IMR-90 (cell line): ENCODE results near the gene LAIR1. TPM values are rescaled to one million over a fixed set of nuclear protein-coding genes. Genes with fewer than 3 reads are reported as not detected.

ENCODE experiments used
- ATAC-seq: fragments of 200-7000 bp; cut with Tn5 transposase; 2 replicates; pipeline ENCODE4 v1.9.1; 2020; ENCODE audit warnings: low read depth, mild to moderate bottlenecking, moderate library complexity
- BruUV-seq: library from RNA; stranded (reverse); fragments of 400-500 nt; replicated peaks from 2 replicates; lab custom pipeline; 2021; lab: Mats Ljungman, UMichigan
- CTCF ChIA-PET: fragments of 300-600 bp; formaldehyde crosslinking; extraction: SDS; loops from one replicate; lab custom pipeline; 2021; ENCODE audit warnings: antibody characterized with exemption; lab: Yijun Ruan, JAX
- POLR2A ChIA-PET: fragments of 300-600 bp; sonication (Branson Sonifier 250); formaldehyde crosslinking; loops from one replicate; lab custom pipeline; 2022; ENCODE audit warnings: antibody characterized with exemption; ENCODE audit not compliant: unreplicated experiment; lab: Charles Lee
- DNase-seq: peaks from one replicate; pipeline ENCODE4 v3.0.0; 2013
- H2AFZ ChIP-seq: replicated peaks from 2 replicates; pipeline ENCODE3; 2013; ENCODE audit warnings: low read length, mild to moderate bottlenecking; ENCODE audit not compliant: poor library complexity
- H2AK5ac ChIP-seq: 2 replicates; pipeline ENCODE4 v1.6.1; 2013; ENCODE audit warnings: low read depth, low read length, inconsistent platforms
- H2AK9ac ChIP-seq: replicated peaks from 2 replicates; pipeline ENCODE3; 2013; ENCODE audit warnings: mild to moderate bottlenecking, low read depth, low read length, moderate library complexity; ENCODE audit not compliant: poor library complexity
- H2BK120ac ChIP-seq: 2 replicates; pipeline ENCODE4 v1.6.1; 2013; ENCODE audit warnings: low read depth, low read length, inconsistent platforms
- H2BK15ac ChIP-seq: 3 replicates; pipeline ENCODE4 v1.6.1; 2013; ENCODE audit warnings: low read depth, low read length, inconsistent platforms
- H2BK20ac ChIP-seq: 2 replicates; pipeline ENCODE4 v1.6.1; 2013; ENCODE audit warnings: low read depth, mild to moderate bottlenecking, inconsistent platforms, low read length, moderate library complexity
- H2BK5ac ChIP-seq: 2 replicates; pipeline ENCODE4 v1.6.1; 2013; ENCODE audit warnings: mild to moderate bottlenecking, low read depth, low read length, inconsistent platforms; ENCODE audit not compliant: poor library complexity, severe bottlenecking
- H3K14ac ChIP-seq: replicated peaks from 2 replicates; pipeline ENCODE4 v1.6.1; 2013; ENCODE audit warnings: low read depth, low read length, inconsistent platforms
- H3K18ac ChIP-seq: 2 replicates; pipeline ENCODE4 v1.6.1; 2013; ENCODE audit warnings: low read depth, low read length, control low read depth
- H3K23ac ChIP-seq: 2 replicates; pipeline ENCODE4 v1.6.1; 2013; ENCODE audit warnings: low read depth, low read length, inconsistent platforms
- H3K27ac ChIP-seq: 2 replicates; pipeline ENCODE4 v1.5.1; 2013; ENCODE audit warnings: mild to moderate bottlenecking, control low read depth, low read length; ENCODE audit not compliant: insufficient read depth
- H3K27me3 ChIP-seq: 2 replicates; pipeline ENCODE4 v1.6.1; 2013; ENCODE audit warnings: low read length; ENCODE audit not compliant: control insufficient read depth, insufficient read depth
- H3K36me3 ChIP-seq: 2 replicates; pipeline ENCODE4 v1.6.1; 2013; ENCODE audit warnings: low read length, mixed read lengths; ENCODE audit not compliant: control insufficient read depth, insufficient read depth
- H3K4ac ChIP-seq: 2 replicates; pipeline ENCODE4 v1.6.1; 2013; ENCODE audit warnings: low read depth, low read length, inconsistent platforms
- H3K4me1 ChIP-seq: 2 replicates; pipeline ENCODE4 v1.6.1; 2013; ENCODE audit warnings: low read length, mixed read lengths; ENCODE audit not compliant: control insufficient read depth, insufficient read depth
- H3K4me2 ChIP-seq: 2 replicates; pipeline ENCODE4 v1.6.1; 2013; ENCODE audit warnings: low read depth, mild to moderate bottlenecking, control low read depth, low read length, moderate library complexity
- H3K4me3 ChIP-seq: 2 replicates; pipeline ENCODE4 v1.5.1; 2013; ENCODE audit warnings: low read depth, mild to moderate bottlenecking, control low read depth, low read length, moderate library complexity; ENCODE audit not compliant: insufficient read depth
- H3K56ac ChIP-seq: 2 replicates; pipeline ENCODE4 v1.6.1; 2013; ENCODE audit warnings: low read length, inconsistent platforms; ENCODE audit not compliant: insufficient read depth; ENCODE audit errors: extremely low read depth
- H3K79me1 ChIP-seq, 2 experiments: 2 replicates each; pipeline ENCODE4 v1.6.1; 2013; ENCODE audit warnings: low read length in 2 of 2, inconsistent platforms in 1 of 2, low read depth in 1 of 2
- H3K9ac ChIP-seq: 2 replicates; pipeline ENCODE4 v1.6.1; 2013; ENCODE audit warnings: low read depth, low read length, control low read depth
- H3K9me1 ChIP-seq: 2 replicates; pipeline ENCODE4 v1.6.1; 2013; ENCODE audit warnings: low read length, inconsistent platforms; ENCODE audit not compliant: insufficient read depth
- H3K9me3 ChIP-seq: 2 replicates; pipeline ENCODE4 v1.6.1; 2013; ENCODE audit warnings: low read length; ENCODE audit not compliant: control insufficient read depth, insufficient read depth
- H4K20me1 ChIP-seq: 2 replicates; pipeline ENCODE4 v1.6.1; 2013; ENCODE audit warnings: low read length, inconsistent platforms; ENCODE audit not compliant: insufficient read depth
- H4K5ac ChIP-seq: 2 replicates; pipeline ENCODE4 v1.6.1; 2013; ENCODE audit warnings: mild to moderate bottlenecking, low read depth, low read length, control low read depth
- H4K8ac ChIP-seq, 2 experiments: 2 replicates each; pipeline ENCODE4 v1.6.1; 2013; ENCODE audit warnings: low read depth in 2 of 2, low read length in 2 of 2, control low read depth in 1 of 2, inconsistent platforms in 1 of 2
- H4K91ac ChIP-seq: 2 replicates; pipeline ENCODE4 v1.6.1; 2013; ENCODE audit warnings: low read depth, low read length, inconsistent platforms; ENCODE audit not compliant: insufficient read depth
- BHLHE40 ChIP-seq: fragments of 150-350 bp; IDR thresholded peaks from 2 replicates; pipeline ENCODE4 v1.6.1; 2016; ENCODE audit warnings: mild to moderate bottlenecking, low read depth, low read length
- CEBPB ChIP-seq: IDR thresholded peaks from 2 replicates; pipeline ENCODE4 v1.6.1; 2012; ENCODE audit warnings: low read depth, low read length, improper control_type of control experiment
- CHD1 ChIP-seq: IDR thresholded peaks from 2 replicates; pipeline ENCODE4 v1.6.1; 2012; ENCODE audit warnings: low read depth, low read length, improper control_type of control experiment
- FOS ChIP-seq: fragments of 150-350 bp; IDR thresholded peaks from 2 replicates; pipeline ENCODE4 v1.6.1; 2016; ENCODE audit warnings: low read depth, low read length
- MAFK ChIP-seq: IDR thresholded peaks from 2 replicates; pipeline ENCODE4 v1.6.1; 2012; ENCODE audit warnings: low read depth, low read length, improper control_type of control experiment
- MAZ ChIP-seq: IDR thresholded peaks from 2 replicates; pipeline ENCODE4 v1.6.1; 2012; ENCODE audit warnings: low read depth, mild to moderate bottlenecking, low read length, improper control_type of control experiment, moderate library complexity, borderline replicate concordance
- MXI1 ChIP-seq: IDR thresholded peaks from 2 replicates; pipeline ENCODE4 v1.6.1; 2012; ENCODE audit warnings: low read depth, mild to moderate bottlenecking, low read length, moderate library complexity, borderline replicate concordance
- NFE2L2 ChIP-seq: fragments of 150-350 bp; IDR thresholded peaks from 2 replicates; pipeline ENCODE4 v1.6.1; 2016; ENCODE audit warnings: low read depth, mild to moderate bottlenecking, low read length
- POLR2A ChIP-seq: IDR thresholded peaks from 2 replicates; pipeline ENCODE4 v1.6.1; 2012; ENCODE audit warnings: mild to moderate bottlenecking, low read depth, low read length
- RAD21 ChIP-seq: IDR thresholded peaks from 2 replicates; pipeline ENCODE4 v1.6.1; 2012; ENCODE audit warnings: low read length, improper control_type of control experiment
- RCOR1 ChIP-seq: IDR thresholded peaks from 2 replicates; pipeline ENCODE4 v1.6.1; 2012; ENCODE audit warnings: mild to moderate bottlenecking, low read length, improper control_type of control experiment; ENCODE audit not compliant: insufficient replicate concordance
- RFX5 ChIP-seq: IDR thresholded peaks from 2 replicates; pipeline ENCODE4 v1.8.0; 2012; ENCODE audit warnings: low read depth, mild to moderate bottlenecking, low read length, moderate library complexity
- SMC3 ChIP-seq: fragments of 150-350 bp; IDR thresholded peaks from 2 replicates; pipeline ENCODE4 v1.6.1; 2016; ENCODE audit warnings: low read depth, mild to moderate bottlenecking, antibody characterized with exemption, low read length, moderate library complexity
- WGBS, 2 experiments: methylation state at CpG; one replicate each; pipeline versions ENCODE4 v1.1.5 to v1.1.7; 2013; ENCODE audit warnings: missing lambda C conversion rate in 2 of 2; ENCODE audit not compliant: insufficient read length in 1 of 2; ENCODE audit errors: extremely low coverage in 2 of 2; 5-methylcytosine and 5-hydroxymethylcytosine counted together
- dilution Hi-C: fragments of 300-500 bp; cut with HindIII; formaldehyde crosslinking; loops from one replicate; pipeline ENCODE4 v1.14.3; 2018; ENCODE audit warnings: low sequenced_read_pairs; ENCODE audit not compliant: unreplicated experiment
- in situ Hi-C: fragments of 300-500 bp; cut with MboI; formaldehyde crosslinking; loops from 3 replicates; pipeline ENCODE4 v1.14.3; 2019; ENCODE audit warnings: low sequenced_read_pairs, inconsistent platforms, mixed read lengths
- intact Hi-C: fragments of 100-400 bp; cut with micrococcal nuclease; formaldehyde crosslinking; loops from 2 replicates; pipeline ENCODE4 v1.10.0; 2022
- polyA plus RNA-seq, 3 experiments: library from polyadenylated mRNA; depleted of rRNA; stranded (reverse); fragments of >200 nt; gene quantifications; 2 replicates each; pipeline ENCODE4 v1.2.3, GENCODE V29; 2012; ENCODE audit warnings: low replicate concordance in 1 of 3
- total RNA-seq: library from RNA; depleted of rRNA; stranded (reverse); fragments of >200 nt; gene quantifications from 2 replicates; pipeline ENCODE4 v1.2.3, GENCODE V29; 2012
- TF ChIP-seq, protein P1 (sequence below): fragments of 150-350 bp; IDR thresholded peaks from 2 replicates; pipeline ENCODE4 v1.6.1; 2016; ENCODE audit warnings: low read depth, mild to moderate bottlenecking, low read length, moderate library complexity, borderline replicate concordance
- TF ChIP-seq, protein P2 (sequence below): fragments of 150-350 bp; IDR thresholded peaks from 2 replicates; pipeline ENCODE4 v1.6.1; 2017; ENCODE audit warnings: mild to moderate bottlenecking, antibody characterized with exemption, low read length, low read depth
- TF ChIP-seq, protein P3 (sequence below): conservative IDR thresholded peaks from 2 replicates; pipeline ENCODE4 v1.5.1; 2012; ENCODE audit warnings: mild to moderate bottlenecking, low read depth, low read length, improper control_type of control experiment

Gene LAIR1
- total and polyA plus RNA-seq, 2 of the 4 experiments (the other 2 are of a cell fraction): not detected

DNA sequence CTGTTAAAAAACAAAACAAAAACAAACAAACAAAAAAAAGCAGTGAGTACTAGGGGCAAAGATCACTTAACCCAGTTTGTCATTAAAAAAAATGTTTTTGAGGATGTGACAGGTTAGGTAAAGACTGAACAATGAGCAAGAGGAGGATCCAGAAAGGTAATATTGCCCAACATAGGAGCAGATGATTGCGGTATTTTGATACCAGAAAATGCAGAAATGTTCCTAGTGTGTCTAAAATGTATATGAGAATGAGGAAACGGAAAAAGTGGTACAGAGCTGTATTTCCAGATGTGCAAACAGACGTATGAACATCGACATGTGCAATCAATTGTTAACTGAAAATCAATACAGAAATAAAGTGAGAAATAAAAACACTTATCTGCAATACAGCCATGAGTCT is 20.9 kb downstream of the LAIR1 start:
- Histone ChIP-seq H3K14ac (no peak overlapping the region), H3K9me3 (peaks cover 10% of the 10 kb centered on the region), H4K91ac (no peak overlapping the region), H4K20me1 (no peaks in the 10 kb centered on the region), H4K5ac (no peak overlapping the region), H2BK120ac (no peak overlapping the region), H3K4me3 (no peak overlapping the region), H2AK5ac (no peak overlapping the region), H2AFZ (no peak overlapping the region), H3K23ac (no peak overlapping the region), H3K4me1 (no peaks in the 10 kb centered on the region), H3K27me3 (no peaks in the 10 kb centered on the region), H2AK9ac (no peak overlapping the region), H2BK15ac (no peak overlapping the region), H3K36me3 (no peaks in the 10 kb centered on the region), H3K56ac (no peak overlapping the region), H2BK5ac (no peak overlapping the region), H3K4ac (no peak overlapping the region), H3K27ac (no peak overlapping the region), H3K79me1 (no peaks in the 10 kb centered on the region), H3K9me1 (no peaks in the 10 kb centered on the region), H4K8ac (no peak overlapping the region), H3K18ac (no peak overlapping the region), H3K4me2 (no peak overlapping the region), H2BK20ac (no peak overlapping the region), H3K9ac (no peak overlapping the region)
- ATAC-seq: no peak
- dilution Hi-C loops (no loop called here), intact Hi-C loops (no loop called here), in situ Hi-C loops (no loop called here)
- ChIA-PET CTCF (interaction anchor here (0.6 kb wide), 1 partner anchor 57 kb away, joined by 3 read pairs; no protein-coding TSS in a partner anchor), POLR2A (no interaction called here)
- BruUV-seq: no TSS peak
- TF ChIP-seq CHD1: no peak
- TF ChIP-seq, protein P1, sequence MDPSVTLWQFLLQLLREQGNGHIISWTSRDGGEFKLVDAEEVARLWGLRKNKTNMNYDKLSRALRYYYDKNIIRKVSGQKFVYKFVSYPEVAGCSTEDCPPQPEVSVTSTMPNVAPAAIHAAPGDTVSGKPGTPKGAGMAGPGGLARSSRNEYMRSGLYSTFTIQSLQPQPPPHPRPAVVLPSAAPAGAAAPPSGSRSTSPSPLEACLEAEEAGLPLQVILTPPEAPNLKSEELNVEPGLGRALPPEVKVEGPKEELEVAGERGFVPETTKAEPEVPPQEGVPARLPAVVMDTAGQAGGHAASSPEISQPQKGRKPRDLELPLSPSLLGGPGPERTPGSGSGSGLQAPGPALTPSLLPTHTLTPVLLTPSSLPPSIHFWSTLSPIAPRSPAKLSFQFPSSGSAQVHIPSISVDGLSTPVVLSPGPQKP: no peak
- TF ChIP-seq RAD21: no peak
- TF ChIP-seq RCOR1: no peak
- TF ChIP-seq, protein P2, sequence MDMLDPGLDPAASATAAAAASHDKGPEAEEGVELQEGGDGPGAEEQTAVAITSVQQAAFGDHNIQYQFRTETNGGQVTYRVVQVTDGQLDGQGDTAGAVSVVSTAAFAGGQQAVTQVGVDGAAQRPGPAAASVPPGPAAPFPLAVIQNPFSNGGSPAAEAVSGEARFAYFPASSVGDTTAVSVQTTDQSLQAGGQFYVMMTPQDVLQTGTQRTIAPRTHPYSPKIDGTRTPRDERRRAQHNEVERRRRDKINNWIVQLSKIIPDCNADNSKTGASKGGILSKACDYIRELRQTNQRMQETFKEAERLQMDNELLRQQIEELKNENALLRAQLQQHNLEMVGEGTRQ: no peak
- TF ChIP-seq MAZ: no peak
- TF ChIP-seq BHLHE40: no peak
- TF ChIP-seq FOS: no peak
- TF ChIP-seq SMC3: no peak
- TF ChIP-seq CEBPB: no peak
- TF ChIP-seq MXI1: no peak
- TF ChIP-seq, protein P3, sequence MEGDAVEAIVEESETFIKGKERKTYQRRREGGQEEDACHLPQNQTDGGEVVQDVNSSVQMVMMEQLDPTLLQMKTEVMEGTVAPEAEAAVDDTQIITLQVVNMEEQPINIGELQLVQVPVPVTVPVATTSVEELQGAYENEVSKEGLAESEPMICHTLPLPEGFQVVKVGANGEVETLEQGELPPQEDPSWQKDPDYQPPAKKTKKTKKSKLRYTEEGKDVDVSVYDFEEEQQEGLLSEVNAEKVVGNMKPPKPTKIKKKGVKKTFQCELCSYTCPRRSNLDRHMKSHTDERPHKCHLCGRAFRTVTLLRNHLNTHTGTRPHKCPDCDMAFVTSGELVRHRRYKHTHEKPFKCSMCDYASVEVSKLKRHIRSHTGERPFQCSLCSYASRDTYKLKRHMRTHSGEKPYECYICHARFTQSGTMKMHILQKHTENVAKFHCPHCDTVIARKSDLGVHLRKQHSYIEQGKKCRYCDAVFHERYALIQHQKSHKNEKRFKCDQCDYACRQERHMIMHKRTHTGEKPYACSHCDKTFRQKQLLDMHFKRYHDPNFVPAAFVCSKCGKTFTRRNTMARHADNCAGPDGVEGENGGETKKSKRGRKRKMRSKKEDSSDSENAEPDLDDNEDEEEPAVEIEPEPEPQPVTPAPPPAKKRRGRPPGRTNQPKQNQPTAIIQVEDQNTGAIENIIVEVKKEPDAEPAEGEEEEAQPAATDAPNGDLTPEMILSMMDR: no peak
- no peak for TF ChIP-seq NFE2L2
- TF ChIP-seq RFX5: no peak
- TF ChIP-seq POLR2A: no peak
- TF ChIP-seq MAFK: no peak
- no peak for DNase-seq
- WGBS, 2 experiments: 83% methylated on average over 1 of the region's 4 CpGs; no CpG with 5 or more reads in 1 of the 2 experiments
